MCF 10A (cell line): Measurements from ENCODE around the gene AGBL1. TPM values are rescaled to one million over a fixed set of nuclear protein-coding genes. Genes with fewer than 3 reads are reported as not detected.

Experiments
- BruUV-seq: library from RNA; stranded (reverse); fragments of 400-500 nt; replicated peaks from 2 replicates; lab custom pipeline; 2021; lab: Mats Ljungman, UMichigan
- CTCF ChIA-PET: fragments of 300-600 bp; sonication (Branson Sonifier 250); formaldehyde crosslinking; extraction: SDS; loops from one replicate; lab custom pipeline; 2021; ENCODE audit warnings: antibody characterized with exemption, inconsistent platforms; lab: Yijun Ruan, JAX
- POLR2A ChIA-PET: fragments of 300-600, 350-650 bp; sonication (Branson Sonifier 250); formaldehyde crosslinking; extraction: SDS; loops from one replicate; lab custom pipeline; 2020; ENCODE audit warnings: antibody characterized with exemption, inconsistent platforms; lab: Yijun Ruan, JAX
- DNase-seq: peaks from one replicate; pipeline ENCODE4 v3.0.0-alpha.2; 2018; ENCODE audit not compliant: unreplicated experiment
- H3K27ac Mint-ChIP-seq: one replicate; pipeline ENCODE4 v1.8.0; 2022; ENCODE audit warnings: mild to moderate bottlenecking, low read depth, mixed read lengths; ENCODE audit not compliant: unreplicated experiment
- H3K27me3 Mint-ChIP-seq: one replicate; pipeline ENCODE4 v1.8.0; 2022; ENCODE audit warnings: mixed read lengths; ENCODE audit not compliant: insufficient read depth, unreplicated experiment
- H3K36me3 Mint-ChIP-seq: one replicate; pipeline ENCODE4 v1.8.0; 2022; ENCODE audit warnings: mild to moderate bottlenecking, moderate library complexity, mixed read lengths; ENCODE audit not compliant: insufficient read depth, unreplicated experiment
- H3K4me1 Mint-ChIP-seq: one replicate; pipeline ENCODE4 v1.8.0; 2022; ENCODE audit warnings: mixed read lengths; ENCODE audit not compliant: insufficient read depth, unreplicated experiment
- H3K4me3 Mint-ChIP-seq: one replicate; pipeline ENCODE4 v1.8.0; 2022; ENCODE audit warnings: mild to moderate bottlenecking, moderate library complexity, mixed read lengths; ENCODE audit not compliant: unreplicated experiment
- H3K9me3 Mint-ChIP-seq: one replicate; pipeline ENCODE4 v1.8.0; 2022; ENCODE audit warnings: mixed read lengths; ENCODE audit not compliant: unreplicated experiment
- intact Hi-C: fragments of 100-400 bp; cut with micrococcal nuclease; formaldehyde crosslinking; loops from 2 replicates; pipeline ENCODE4 v1.14.1; 2022
- total RNA-seq: library from RNA; stranded (reverse); gene quantifications from 2 replicates; pipeline ENCODE4 v1.2.3, GENCODE V29; 2022
- TF ChIP-seq, protein P1 (sequence below): fragments of 200-600 bp; IDR thresholded peaks from one replicate; pipeline ENCODE4 v1.8.0; 2022; ENCODE audit warnings: antibody characterized with exemption, mild to moderate bottlenecking; ENCODE audit not compliant: unreplicated experiment

AGBL1 gene
- total RNA-seq, 1 experiment from 2014 or later = not detected

DNA sequence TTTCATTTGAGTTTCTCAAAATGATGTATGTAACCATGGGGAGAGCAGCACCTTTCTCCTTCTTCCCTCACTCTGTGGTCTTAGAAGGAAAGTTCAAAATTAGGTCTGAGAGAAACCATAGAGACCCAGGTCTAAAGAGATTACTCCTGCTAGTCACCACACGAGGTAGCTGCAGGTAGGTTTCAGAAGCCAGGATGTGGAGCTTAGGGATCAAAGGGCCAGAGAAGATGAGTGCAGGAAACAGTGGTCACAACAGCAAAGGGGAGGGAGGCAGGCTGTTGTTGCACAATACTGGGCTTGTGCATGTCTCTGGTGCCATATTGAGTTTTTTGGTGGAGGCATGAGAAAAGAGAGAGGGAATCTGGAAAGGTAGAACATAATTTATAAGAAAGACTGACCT is 583.6 kb downstream of the AGBL1 start:
- Mint-ChIP-seq H3K9me3 (no peaks in the 10 kb centered on the region), H3K4me1 (no peaks in the 10 kb centered on the region), H3K4me3 (no peak overlapping the region), H3K27me3 (no peaks in the 10 kb centered on the region), H3K36me3 (no peaks in the 10 kb centered on the region), H3K27ac (no peak overlapping the region)
- ChIA-PET CTCF (interaction anchor here (1.0 kb wide), 1 partner anchor 10 kb away, joined by 3 read pairs; no protein-coding TSS in a partner anchor), POLR2A (no interaction called here)
- intact Hi-C loops = no loop called here
- no TSS peak for BruUV-seq
- TF ChIP-seq, protein P1, sequence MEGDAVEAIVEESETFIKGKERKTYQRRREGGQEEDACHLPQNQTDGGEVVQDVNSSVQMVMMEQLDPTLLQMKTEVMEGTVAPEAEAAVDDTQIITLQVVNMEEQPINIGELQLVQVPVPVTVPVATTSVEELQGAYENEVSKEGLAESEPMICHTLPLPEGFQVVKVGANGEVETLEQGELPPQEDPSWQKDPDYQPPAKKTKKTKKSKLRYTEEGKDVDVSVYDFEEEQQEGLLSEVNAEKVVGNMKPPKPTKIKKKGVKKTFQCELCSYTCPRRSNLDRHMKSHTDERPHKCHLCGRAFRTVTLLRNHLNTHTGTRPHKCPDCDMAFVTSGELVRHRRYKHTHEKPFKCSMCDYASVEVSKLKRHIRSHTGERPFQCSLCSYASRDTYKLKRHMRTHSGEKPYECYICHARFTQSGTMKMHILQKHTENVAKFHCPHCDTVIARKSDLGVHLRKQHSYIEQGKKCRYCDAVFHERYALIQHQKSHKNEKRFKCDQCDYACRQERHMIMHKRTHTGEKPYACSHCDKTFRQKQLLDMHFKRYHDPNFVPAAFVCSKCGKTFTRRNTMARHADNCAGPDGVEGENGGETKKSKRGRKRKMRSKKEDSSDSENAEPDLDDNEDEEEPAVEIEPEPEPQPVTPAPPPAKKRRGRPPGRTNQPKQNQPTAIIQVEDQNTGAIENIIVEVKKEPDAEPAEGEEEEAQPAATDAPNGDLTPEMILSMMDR = no peak
- DNase-seq = no peak

DNA sequence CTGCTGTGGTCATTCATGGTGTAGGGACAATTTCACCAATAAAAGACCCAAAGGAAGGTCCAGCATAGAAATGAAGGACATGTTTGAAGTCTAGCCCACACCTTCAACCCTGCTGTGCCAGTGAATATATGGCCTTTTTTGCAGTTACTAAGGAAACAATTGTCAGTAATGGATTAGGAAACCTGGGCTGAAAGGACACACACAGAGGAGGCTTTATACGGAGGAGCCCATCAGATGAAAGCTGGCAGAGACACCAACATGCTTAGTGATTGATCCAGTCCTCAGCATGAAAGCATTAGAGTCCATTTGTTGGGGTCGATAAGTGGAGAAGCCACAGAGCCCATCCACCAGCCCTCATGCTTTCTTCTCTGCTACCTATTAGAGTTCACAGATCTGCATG is 584.3 kb downstream of the AGBL1 start:
- H3K9me3 Mint-ChIP-seq = no peaks in the 10 kb centered on the region
- CTCF ChIA-PET = interaction anchor here (1.0 kb wide), 1 partner anchor 9 kb away, joined by 3 read pairs; no protein-coding TSS in a partner anchor
- POLR2A ChIA-PET = no interaction called here

DNA sequence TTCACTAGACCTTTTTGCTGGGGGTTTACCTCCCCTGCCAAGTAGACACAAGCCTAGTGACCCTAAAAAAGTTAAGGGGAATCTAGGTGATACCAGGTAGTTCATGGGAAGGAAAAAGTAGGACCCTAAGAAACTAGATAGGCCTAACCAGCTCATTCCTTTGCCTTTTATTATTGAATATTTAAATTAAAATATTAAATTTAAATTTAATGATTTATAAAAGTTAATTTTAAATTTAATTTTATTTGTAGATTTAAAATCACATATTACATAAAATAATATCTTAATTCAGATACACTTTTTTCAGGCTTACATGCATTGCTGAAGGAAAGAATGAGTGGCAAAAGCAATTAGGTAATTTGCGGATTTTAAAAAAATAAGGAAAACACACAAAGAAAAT is 584.9 kb downstream of the AGBL1 start:
- DNase-seq = no peak
- POLR2A ChIA-PET = interaction anchor here (0.6 kb wide), 1 partner anchor 14 kb away, joined by 3 read pairs; no protein-coding TSS in a partner anchor
- H3K4me3 Mint-ChIP-seq = no peak overlapping the region
- TF ChIP-seq, protein P1 = no peak
- no peaks in the 10 kb centered on the region for H3K27me3 Mint-ChIP-seq
- BruUV-seq = no TSS peak
- intact Hi-C loops = no loop called here
- CTCF ChIA-PET = no interaction called here
- no peak overlapping the region for H3K27ac Mint-ChIP-seq
- no peaks in the 10 kb centered on the region for H3K4me1 Mint-ChIP-seq
- H3K36me3 Mint-ChIP-seq = no peaks in the 10 kb centered on the region
- H3K9me3 Mint-ChIP-seq = no peaks in the 10 kb centered on the region

More for the DNA sequence above, 584.3 kb downstream of the AGBL1 start:
- Mint-ChIP-seq H3K4me1 (no peaks in the 10 kb centered on the region), H3K4me3 (no peak overlapping the region), H3K27ac (no peak overlapping the region), H3K36me3 (no peaks in the 10 kb centered on the region), H3K27me3 (no peaks in the 10 kb centered on the region)
- DNase-seq = no peak
- intact Hi-C loops = no loop called here
- BruUV-seq = no TSS peak
- TF ChIP-seq, protein P1 = no peak

DNA sequence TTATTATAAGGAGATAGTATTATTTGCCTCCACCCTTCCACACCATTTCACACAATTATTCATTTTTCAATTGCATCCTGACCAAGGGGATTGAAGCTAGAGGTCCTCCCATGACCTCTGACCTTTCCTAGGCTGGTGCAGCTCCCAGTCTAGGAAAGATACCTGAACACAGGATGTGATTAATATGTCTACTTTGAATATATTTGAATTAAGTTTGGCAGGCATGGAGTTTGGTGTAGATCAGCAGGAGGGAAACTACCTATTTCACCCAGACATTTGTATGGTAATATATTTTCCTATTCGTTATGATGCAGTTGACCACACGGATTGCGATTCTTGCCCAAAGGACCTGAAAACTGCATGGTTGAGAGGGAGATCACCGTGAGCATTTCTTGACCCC is 596.3 kb downstream of the AGBL1 start:
- Mint-ChIP-seq H3K27ac (no peak overlapping the region), H3K4me3 (no peak overlapping the region), H3K4me1 (no peaks in the 10 kb centered on the region), H3K9me3 (no peaks in the 10 kb centered on the region), H3K27me3 (peaks cover 7% of the 10 kb centered on the region), H3K36me3 (no peaks in the 10 kb centered on the region)
- no TSS peak for BruUV-seq
- intact Hi-C loops = no loop called here
- ChIA-PET CTCF (interaction anchor here (0.7 kb wide), 1 partner anchor 34 kb away, joined by 4 read pairs; no protein-coding TSS in a partner anchor), POLR2A (no interaction called here)
- DNase-seq = no peak
- TF ChIP-seq, protein P1 = no peak
